Panc1 (cell line): ENCODE data around the gene SLAMF7. TPM values are rescaled to one million over a fixed set of nuclear protein-coding genes. Genes with fewer than 3 reads are reported as not detected.

ENCODE experiments used
- ATAC-seq: fragments of 200-7000 bp; cut with Tn5 transposase; 2 replicates; pipeline ENCODE4 v1.9.1; 2020; ENCODE audit warnings: mild to moderate bottlenecking, moderate library complexity
- BruUV-seq: library from RNA; stranded (reverse); fragments of 400-500 nt; replicated peaks from 2 replicates; lab custom pipeline; 2021; lab: Mats Ljungman, UMichigan
- CTCF ChIA-PET: fragments of 300-600 bp; sonication (Branson Sonifier 250); formaldehyde crosslinking; loops from one replicate; lab custom pipeline; 2022; ENCODE audit warnings: antibody characterized with exemption; lab: Charles Lee
- POLR2A ChIA-PET: fragments of 300-600 bp; sonication (Branson Sonifier 250); formaldehyde crosslinking; loops from one replicate; lab custom pipeline; 2022; ENCODE audit warnings: antibody characterized with exemption; lab: Charles Lee
- DNase-seq: peaks from one replicate; pipeline ENCODE4 v3.0.0-alpha.2; 2010; ENCODE audit warnings: low read depth, low spot score
- H3K27ac ChIP-seq: 2 replicates; pipeline ENCODE4 v1.5.1; 2011; ENCODE audit warnings: mild to moderate bottlenecking, low read length, inconsistent platforms
- H3K27me3 ChIP-seq: fragments of 200-500 bp; sonication (Bioruptor generic); 2 replicates; pipeline ENCODE4 v1.6.0; 2014; ENCODE audit warnings: low read length, inconsistent platforms; ENCODE audit not compliant: control insufficient read depth, insufficient read depth
- H3K36me3 ChIP-seq: fragments of 200-500 bp; sonication (Bioruptor generic); 2 replicates; pipeline ENCODE4 v1.5.1; 2014; ENCODE audit warnings: inconsistent platforms, mild to moderate bottlenecking, low read length, moderate library complexity; ENCODE audit not compliant: control insufficient read depth, insufficient read depth
- H3K4me1 ChIP-seq: 2 replicates; pipeline ENCODE4 v1.5.1; 2011; ENCODE audit warnings: inconsistent platforms, mild to moderate bottlenecking, low read length, moderate library complexity; ENCODE audit not compliant: control insufficient read depth, insufficient read depth
- H3K4me3 ChIP-seq, 2 experiments: 2 replicates each; pipeline ENCODE4 v1.5.1; 2011 to 2012; ENCODE audit warnings: low read depth in 2 of 2, low read length in 2 of 2, mild to moderate bottlenecking in 2 of 2, inconsistent platforms in 1 of 2, moderate library complexity in 1 of 2
- H3K9me3 ChIP-seq: fragments of 200-500 bp; sonication (Bioruptor generic); 2 replicates; pipeline ENCODE4 v1.5.1; 2014; ENCODE audit warnings: low read depth, mild to moderate bottlenecking, inconsistent platforms, low read length, moderate library complexity; ENCODE audit not compliant: control insufficient read depth, insufficient read depth
- POLR2AphosphoS5 ChIP-seq: IDR thresholded peaks from 2 replicates; pipeline ENCODE4 v1.6.1; 2012; ENCODE audit warnings: mild to moderate bottlenecking, low read depth, low read length, moderate library complexity
- SIN3A ChIP-seq: IDR thresholded peaks from 2 replicates; pipeline ENCODE4 v1.6.1; 2012; ENCODE audit warnings: low read depth, mild to moderate bottlenecking, low read length, moderate library complexity, borderline replicate concordance; ENCODE audit not compliant: insufficient read depth
- TCF7L2 ChIP-seq: IDR thresholded peaks from 2 replicates; pipeline ENCODE4 v1.6.1; 2011; ENCODE audit warnings: mild to moderate bottlenecking, low read depth, low read length, inconsistent platforms
- in situ Hi-C: cut with HindIII; loops from 2 replicates; pipeline ENCODE4 v1.10.0; 2016; ENCODE audit warnings: low sequenced_read_pairs, low pct_unique_long_range_greater_than_20kb
- intact Hi-C: fragments of 100-400 bp; cut with micrococcal nuclease; formaldehyde crosslinking; loops from one replicate; pipeline ENCODE4 v1.10.0; 2022; ENCODE audit not compliant: unreplicated experiment
- total RNA-seq: library from RNA; stranded (reverse); gene quantifications from one replicate; pipeline ENCODE4 v1.2.1, GENCODE V29; 2021; ENCODE audit not compliant: unreplicated experiment
- TF ChIP-seq, protein P1 (sequence below): fragments of 450-650 bp; IDR thresholded peaks from 2 replicates; pipeline ENCODE4 v1.5.1; 2017; ENCODE audit warnings: mild to moderate bottlenecking
- TF ChIP-seq, protein P2 (sequence below), 2 experiments: IDR thresholded peaks; 2 replicates each; pipeline ENCODE4 v1.6.1; 2011 to 2012; ENCODE audit warnings: low read depth in 2 of 2, control low read depth in 1 of 2, low read length in 1 of 2, mild to moderate bottlenecking in 1 of 2, moderate library complexity in 1 of 2; ENCODE audit not compliant: insufficient read depth in 1 of 2

Gene SLAMF7
- total RNA-seq, 1 experiment from 2014 or later, result 0.21 TPM

DNA sequence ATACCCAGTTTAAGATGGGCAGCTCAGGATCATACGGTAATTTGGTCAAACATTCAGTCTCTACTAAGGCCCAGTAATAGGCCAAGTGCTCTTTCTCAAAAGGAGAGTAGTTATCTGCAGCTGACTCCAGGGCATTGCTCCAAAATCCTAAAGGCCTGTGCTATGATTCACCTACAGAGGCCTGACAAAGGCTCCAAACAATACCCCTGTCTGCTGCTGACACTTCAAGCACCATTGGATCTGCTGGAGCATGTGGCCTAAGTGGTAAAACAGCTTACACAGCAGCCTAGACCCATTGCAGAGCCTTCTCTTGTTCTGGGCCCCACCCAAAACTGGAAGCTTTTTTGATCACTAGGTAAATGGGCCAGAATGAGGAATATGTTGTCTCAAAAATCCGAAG, 22.8 kb downstream of the SLAMF7 start:
- intact Hi-C loops (no loop called here), in situ Hi-C loops (no loop called here)
- no peaks in the 10 kb centered on the region for H3K4me1 ChIP-seq
- ATAC-seq (no peak), DNase-seq (no peak)
- POLR2A ChIA-PET, result no interaction called here
- H3K9me3 ChIP-seq, result no peaks in the 10 kb centered on the region
- no TSS peak for BruUV-seq
- no peak for TF ChIP-seq TCF7L2
- TF ChIP-seq, protein P1, sequence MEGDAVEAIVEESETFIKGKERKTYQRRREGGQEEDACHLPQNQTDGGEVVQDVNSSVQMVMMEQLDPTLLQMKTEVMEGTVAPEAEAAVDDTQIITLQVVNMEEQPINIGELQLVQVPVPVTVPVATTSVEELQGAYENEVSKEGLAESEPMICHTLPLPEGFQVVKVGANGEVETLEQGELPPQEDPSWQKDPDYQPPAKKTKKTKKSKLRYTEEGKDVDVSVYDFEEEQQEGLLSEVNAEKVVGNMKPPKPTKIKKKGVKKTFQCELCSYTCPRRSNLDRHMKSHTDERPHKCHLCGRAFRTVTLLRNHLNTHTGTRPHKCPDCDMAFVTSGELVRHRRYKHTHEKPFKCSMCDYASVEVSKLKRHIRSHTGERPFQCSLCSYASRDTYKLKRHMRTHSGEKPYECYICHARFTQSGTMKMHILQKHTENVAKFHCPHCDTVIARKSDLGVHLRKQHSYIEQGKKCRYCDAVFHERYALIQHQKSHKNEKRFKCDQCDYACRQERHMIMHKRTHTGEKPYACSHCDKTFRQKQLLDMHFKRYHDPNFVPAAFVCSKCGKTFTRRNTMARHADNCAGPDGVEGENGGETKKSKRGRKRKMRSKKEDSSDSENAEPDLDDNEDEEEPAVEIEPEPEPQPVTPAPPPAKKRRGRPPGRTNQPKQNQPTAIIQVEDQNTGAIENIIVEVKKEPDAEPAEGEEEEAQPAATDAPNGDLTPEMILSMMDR, result no peak
- no peak for TF ChIP-seq SIN3A
- TF ChIP-seq, protein P2, sequence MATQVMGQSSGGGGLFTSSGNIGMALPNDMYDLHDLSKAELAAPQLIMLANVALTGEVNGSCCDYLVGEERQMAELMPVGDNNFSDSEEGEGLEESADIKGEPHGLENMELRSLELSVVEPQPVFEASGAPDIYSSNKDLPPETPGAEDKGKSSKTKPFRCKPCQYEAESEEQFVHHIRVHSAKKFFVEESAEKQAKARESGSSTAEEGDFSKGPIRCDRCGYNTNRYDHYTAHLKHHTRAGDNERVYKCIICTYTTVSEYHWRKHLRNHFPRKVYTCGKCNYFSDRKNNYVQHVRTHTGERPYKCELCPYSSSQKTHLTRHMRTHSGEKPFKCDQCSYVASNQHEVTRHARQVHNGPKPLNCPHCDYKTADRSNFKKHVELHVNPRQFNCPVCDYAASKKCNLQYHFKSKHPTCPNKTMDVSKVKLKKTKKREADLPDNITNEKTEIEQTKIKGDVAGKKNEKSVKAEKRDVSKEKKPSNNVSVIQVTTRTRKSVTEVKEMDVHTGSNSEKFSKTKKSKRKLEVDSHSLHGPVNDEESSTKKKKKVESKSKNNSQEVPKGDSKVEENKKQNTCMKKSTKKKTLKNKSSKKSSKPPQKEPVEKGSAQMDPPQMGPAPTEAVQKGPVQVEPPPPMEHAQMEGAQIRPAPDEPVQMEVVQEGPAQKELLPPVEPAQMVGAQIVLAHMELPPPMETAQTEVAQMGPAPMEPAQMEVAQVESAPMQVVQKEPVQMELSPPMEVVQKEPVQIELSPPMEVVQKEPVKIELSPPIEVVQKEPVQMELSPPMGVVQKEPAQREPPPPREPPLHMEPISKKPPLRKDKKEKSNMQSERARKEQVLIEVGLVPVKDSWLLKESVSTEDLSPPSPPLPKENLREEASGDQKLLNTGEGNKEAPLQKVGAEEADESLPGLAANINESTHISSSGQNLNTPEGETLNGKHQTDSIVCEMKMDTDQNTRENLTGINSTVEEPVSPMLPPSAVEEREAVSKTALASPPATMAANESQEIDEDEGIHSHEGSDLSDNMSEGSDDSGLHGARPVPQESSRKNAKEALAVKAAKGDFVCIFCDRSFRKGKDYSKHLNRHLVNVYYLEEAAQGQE (IDR thresholded peaks at IDR 0.05; ENCODE audit: insufficient read depth in 1 of 2, low read depth in 2 of 2, low read length in 1 of 2), result no peak
- TF ChIP-seq POLR2AphosphoS5, result no peak
- no peaks in the 10 kb centered on the region for H3K36me3 ChIP-seq
- H3K27ac ChIP-seq, result no peak overlapping the region
- CTCF ChIA-PET, result no interaction called here
- no peak overlapping the region for H3K4me3 ChIP-seq
- no peaks in the 10 kb centered on the region; the same call in 1 of the 2 replicates for H3K27me3 ChIP-seq

DNA sequence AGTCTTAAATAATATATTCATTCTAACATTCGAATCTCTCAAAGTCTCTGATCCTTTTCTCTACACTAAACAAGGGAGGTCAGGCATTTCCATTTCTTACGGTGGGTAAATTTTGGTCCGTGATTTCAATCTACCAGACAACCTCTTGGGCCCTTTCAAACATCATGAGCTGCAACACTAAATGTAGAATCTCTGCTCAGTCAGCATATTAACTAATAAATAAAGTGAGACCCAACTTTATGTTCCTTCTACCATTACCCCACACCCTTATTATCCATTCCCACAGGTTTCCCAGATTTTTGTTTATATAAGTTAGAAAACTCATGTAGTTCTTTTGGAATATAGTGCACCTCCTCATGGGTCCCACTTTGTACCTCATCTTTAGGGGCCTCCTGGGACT, 24.9 kb downstream of the SLAMF7 start:
- no peak overlapping the region for H3K27ac ChIP-seq
- H3K4me1 ChIP-seq, result no peaks in the 10 kb centered on the region
- no peaks in the 10 kb centered on the region; the same call in 1 of the 2 replicates for H3K27me3 ChIP-seq
- TF ChIP-seq, protein P1, result no peak
- no peak for TF ChIP-seq SIN3A
- TF ChIP-seq POLR2AphosphoS5, result no peak
- in situ Hi-C loops, result no loop called here
- H3K4me3 ChIP-seq, result no peak overlapping the region
- ATAC-seq, result no peak
- intact Hi-C loops, result no loop called here
- H3K36me3 ChIP-seq, result no peaks in the 10 kb centered on the region
- no TSS peak for BruUV-seq
- POLR2A ChIA-PET, result no interaction called here
- no peaks in the 10 kb centered on the region for H3K9me3 ChIP-seq
- CTCF ChIA-PET, result no interaction called here
- no peak for DNase-seq
